Measurements from ENCODE around the gene TLE4.
A peak's percentile ranks its signal among the peaks of the same experiment; 100 is the strongest.
"Not testable (repeated sequence)": the region's sequence is repeated elsewhere in the genome, so short reads cannot be mapped to it uniquely, and the experiment has no call there.

Gene TLE4

GRCh38 chr9:79598562-79599345 lies 27.0 kb downstream of the TLE4 start:
- no peak for DNase-seq

- DNase-seq = peak in 9 of 56 donors; percentile 7 to 52 (median 15)
These were observed 28.7 kb downstream of the TLE4 start for GRCh38 chr9:79600466-79600865.

GRCh38 chr9:79603222-79603920 lies 31.6 kb downstream of the TLE4 start:
- DNase-seq = no peak

- DNase-seq = no peak
These were observed 32.4 kb downstream of the TLE4 start for GRCh38 chr9:79604149-79604548.

GRCh38 chr9:79604921-79605562 lies 33.3 kb downstream of the TLE4 start:
- DNase-seq = no peak

- DNase-seq = not testable (repeated sequence)
These were observed 34.8 kb downstream of the TLE4 start for GRCh38 chr9:79606529-79606928.

- no peak for DNase-seq
These were observed 37.8 kb downstream of the TLE4 start for GRCh38 chr9:79609468-79610018.

GRCh38 chr9:79610019-79610631 lies 38.4 kb downstream of the TLE4 start:
- peak in 6 of 56 donors; percentile 4 to 30 (median 11) for DNase-seq

GRCh38 chr9:79610791-79611614 lies 39.2 kb downstream of the TLE4 start:
- peak in 1 of 56 donors; percentile 10 for DNase-seq

- no peak for DNase-seq
These were observed 41.4 kb downstream of the TLE4 start for GRCh38 chr9:79613145-79613544.

GRCh38 chr9:79615038-79615437 lies 43.3 kb downstream of the TLE4 start:
- DNase-seq = no peak

GRCh38 chr9:79616013-79616412 lies 44.2 kb downstream of the TLE4 start:
- DNase-seq = no peak

- DNase-seq = no peak
These were observed 45.2 kb downstream of the TLE4 start for GRCh38 chr9:79616971-79617370.

- no peak for DNase-seq
These were observed 45.6 kb downstream of the TLE4 start for GRCh38 chr9:79617395-79617794.

GRCh38 chr9:79619930-79620329 lies 48.2 kb downstream of the TLE4 start:
- no peak for DNase-seq

GRCh38 chr9:79621916-79622575 lies 50.3 kb downstream of the TLE4 start:
- no peak for DNase-seq

GRCh38 chr9:79623799-79624721 lies 52.3 kb downstream of the TLE4 start:
- DNase-seq = peak in 16 of 56 donors; percentile 2 to 56 (median 8)

GRCh38 chr9:79629721-79630120 lies 58.0 kb downstream of the TLE4 start:
- no peak for DNase-seq

Data from amygdala (tissue), 56 donors.